Measurements from ENCODE around the gene NEK7. TPM values are rescaled to one million over a fixed set of nuclear protein-coding genes. Genes with fewer than 3 reads are reported as not detected.

NEK7 gene
- total RNA-seq, 2 experiments from 2014 or later, result 14.9 to 25.6 TPM

DNA sequence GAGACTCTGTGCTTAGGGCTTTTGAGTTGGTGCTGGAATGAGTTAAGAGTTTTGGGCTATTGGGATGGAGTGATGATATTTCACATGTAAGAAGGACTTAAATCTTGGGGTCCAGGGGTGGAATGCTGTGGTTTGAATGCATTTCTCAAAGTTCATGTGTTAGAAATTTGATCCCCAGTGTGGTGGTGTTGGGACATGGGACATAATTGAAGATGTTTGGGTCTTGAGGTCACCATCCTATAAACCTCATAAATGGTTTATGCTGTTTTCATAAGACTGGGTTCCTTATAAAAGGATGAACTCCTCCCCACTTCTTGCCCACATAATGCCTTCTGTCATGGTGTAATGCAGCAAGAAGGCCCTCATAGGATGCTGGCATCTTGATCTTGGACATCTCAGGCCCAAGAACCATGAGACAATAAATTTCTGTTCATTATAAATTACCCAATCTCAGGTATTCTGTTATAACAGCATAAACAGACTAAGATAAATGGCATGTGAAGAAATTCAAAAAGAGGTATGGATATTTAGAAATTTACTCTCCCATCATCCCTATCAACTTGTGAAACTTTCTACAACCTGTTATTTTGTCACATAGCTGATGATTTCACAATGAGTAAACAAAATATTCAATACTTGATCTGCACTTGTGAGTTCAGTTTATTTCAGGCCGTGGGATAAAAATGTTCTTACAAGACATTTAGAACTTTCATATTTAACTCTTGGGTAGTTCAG is 48.0 kb upstream of the NEK7 start:
- POLR2A ChIA-PET, result no interaction called here
- CTCF ChIA-PET (ENCODE audit: unreplicated experiment), result no interaction called here

DNA sequence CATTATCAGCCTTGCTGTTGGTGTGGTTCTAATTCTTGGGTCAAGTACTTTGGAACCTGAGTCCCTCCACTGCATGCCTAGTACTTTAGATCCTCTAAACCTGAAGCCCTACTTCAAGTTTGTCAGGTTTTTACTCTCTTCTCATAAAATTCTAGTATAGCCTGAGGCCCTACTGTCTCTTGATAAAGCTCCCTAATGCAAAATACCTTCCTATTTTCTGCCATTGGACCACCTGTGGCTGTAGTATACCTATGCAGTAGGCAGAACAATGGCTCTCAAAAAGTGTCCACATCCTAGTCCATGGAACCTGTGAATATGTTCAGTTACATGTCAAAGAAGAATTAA is 47.5 kb upstream of the NEK7 start:
- no peak overlapping the region for H3K27ac ChIP-seq (ENCODE audit: low read depth, low read length, poor library complexity, severe bottlenecking)
- no peak overlapping the region for H3K4me3 ChIP-seq (ENCODE audit: low read depth, low read length, poor library complexity, severe bottlenecking)
- H4K20me1 ChIP-seq (ENCODE audit: insufficient read depth, low read length), result no peaks in the 10 kb centered on the region
- H3K79me2 ChIP-seq (ENCODE audit: insufficient read depth, low read depth, low read length), result no peaks in the 10 kb centered on the region
- no peaks in the 10 kb centered on the region for H3K4me1 ChIP-seq (ENCODE audit: insufficient read depth, low read length, poor library complexity, severe bottlenecking)
- no peaks in the 10 kb centered on the region for H3K9me3 ChIP-seq (ENCODE audit: low read length)
- TF ChIP-seq, protein P1, sequence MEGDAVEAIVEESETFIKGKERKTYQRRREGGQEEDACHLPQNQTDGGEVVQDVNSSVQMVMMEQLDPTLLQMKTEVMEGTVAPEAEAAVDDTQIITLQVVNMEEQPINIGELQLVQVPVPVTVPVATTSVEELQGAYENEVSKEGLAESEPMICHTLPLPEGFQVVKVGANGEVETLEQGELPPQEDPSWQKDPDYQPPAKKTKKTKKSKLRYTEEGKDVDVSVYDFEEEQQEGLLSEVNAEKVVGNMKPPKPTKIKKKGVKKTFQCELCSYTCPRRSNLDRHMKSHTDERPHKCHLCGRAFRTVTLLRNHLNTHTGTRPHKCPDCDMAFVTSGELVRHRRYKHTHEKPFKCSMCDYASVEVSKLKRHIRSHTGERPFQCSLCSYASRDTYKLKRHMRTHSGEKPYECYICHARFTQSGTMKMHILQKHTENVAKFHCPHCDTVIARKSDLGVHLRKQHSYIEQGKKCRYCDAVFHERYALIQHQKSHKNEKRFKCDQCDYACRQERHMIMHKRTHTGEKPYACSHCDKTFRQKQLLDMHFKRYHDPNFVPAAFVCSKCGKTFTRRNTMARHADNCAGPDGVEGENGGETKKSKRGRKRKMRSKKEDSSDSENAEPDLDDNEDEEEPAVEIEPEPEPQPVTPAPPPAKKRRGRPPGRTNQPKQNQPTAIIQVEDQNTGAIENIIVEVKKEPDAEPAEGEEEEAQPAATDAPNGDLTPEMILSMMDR (conservative IDR thresholded peaks at IDR 0.05; ENCODE audit: low read length), result no peak
- no peak for TF ChIP-seq EZH2phosphoT487 (IDR thresholded peaks at IDR 0.05; ENCODE audit: borderline replicate concordance, low read depth, low read length)
- H3K36me3 ChIP-seq (ENCODE audit: insufficient read depth, low read length), result no peaks in the 10 kb centered on the region
- BruUV-seq (replicated peaks), result no TSS peak
- no peak overlapping the region for H2AFZ ChIP-seq (ENCODE audit: low read length)
- intact Hi-C loops (cut with micrococcal nuclease; ENCODE audit: unreplicated experiment), result no loop called here
- POLR2A ChIA-PET, result no interaction called here
- no peak for DNase-seq (ENCODE audit: low spot score)
- CTCF ChIA-PET (ENCODE audit: unreplicated experiment), result no interaction called here
- no peaks in the 10 kb centered on the region for H3K9me2 ChIP-seq (ENCODE audit: insufficient read depth, low read length)
- H3K4me2 ChIP-seq (ENCODE audit: low read length), result no peak overlapping the region

More for the DNA sequence above, 48.0 kb upstream of the NEK7 start:
- H3K4me1 ChIP-seq (ENCODE audit: insufficient read depth, low read length, poor library complexity, severe bottlenecking), result no peaks in the 10 kb centered on the region
- no peak overlapping the region for H3K4me3 ChIP-seq (ENCODE audit: low read depth, low read length, poor library complexity, severe bottlenecking)
- no peak overlapping the region for H2AFZ ChIP-seq (ENCODE audit: low read length)
- H3K9me2 ChIP-seq (ENCODE audit: insufficient read depth, low read length), result no peaks in the 10 kb centered on the region
- no peaks in the 10 kb centered on the region for H3K79me2 ChIP-seq (ENCODE audit: insufficient read depth, low read depth, low read length)
- no peaks in the 10 kb centered on the region for H3K36me3 ChIP-seq (ENCODE audit: insufficient read depth, low read length)
- H4K20me1 ChIP-seq (ENCODE audit: insufficient read depth, low read length), result no peaks in the 10 kb centered on the region
- H3K27ac ChIP-seq (ENCODE audit: low read depth, low read length, poor library complexity, severe bottlenecking), result no peak overlapping the region
- no peak for DNase-seq (ENCODE audit: low spot score)
- H3K4me2 ChIP-seq (ENCODE audit: low read length), result no peak overlapping the region
- BruUV-seq (replicated peaks), result no TSS peak
- no peaks in the 10 kb centered on the region for H3K9me3 ChIP-seq (ENCODE audit: low read length)
- TF ChIP-seq, protein P1 (conservative IDR thresholded peaks at IDR 0.05; ENCODE audit: low read length), result no peak
- no peak for TF ChIP-seq EZH2phosphoT487 (IDR thresholded peaks at IDR 0.05; ENCODE audit: borderline replicate concordance, low read depth, low read length)
- intact Hi-C loops (cut with micrococcal nuclease; ENCODE audit: unreplicated experiment), result no loop called here

DNA sequence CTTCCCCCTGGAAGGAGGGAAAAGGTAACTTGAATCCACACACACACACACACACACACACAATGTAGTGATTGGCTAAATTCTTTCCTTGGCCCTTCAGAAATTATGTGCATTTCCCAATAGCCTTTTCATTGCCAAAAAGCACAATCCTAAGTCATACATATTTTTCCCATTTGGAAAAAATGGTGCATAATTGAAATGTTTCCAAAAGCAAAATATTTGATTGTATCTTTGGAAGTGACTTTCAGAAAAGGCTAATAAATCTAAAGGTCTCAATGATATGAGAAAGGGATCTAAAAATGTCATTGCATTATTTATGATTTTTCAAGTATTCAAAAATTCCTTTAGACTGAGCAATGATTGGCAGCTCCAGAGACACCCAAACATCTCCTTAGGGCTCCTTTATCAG is 43.5 kb upstream of the NEK7 start:
- ChIA-PET POLR2A (interaction anchor here (0.6 to 1.0 kb wide), 3 partner anchors 11 to 238 kb away, joined by 3 to 12 read pairs (median 7); no protein-coding TSS in a partner anchor), CTCF (ENCODE audit: unreplicated experiment) (no interaction called here)
- no peaks in the 10 kb centered on the region for H4K20me1 ChIP-seq (ENCODE audit: insufficient read depth, low read length)
- no peak overlapping the region for H3K4me2 ChIP-seq (ENCODE audit: low read length)
- no peaks in the 10 kb centered on the region for H3K9me2 ChIP-seq (ENCODE audit: insufficient read depth, low read length)
- H3K36me3 ChIP-seq (ENCODE audit: insufficient read depth, low read length), result no peaks in the 10 kb centered on the region
- H3K79me2 ChIP-seq (ENCODE audit: insufficient read depth, low read depth, low read length), result no peaks in the 10 kb centered on the region
- H3K9me3 ChIP-seq (ENCODE audit: low read length), result no peaks in the 10 kb centered on the region
- no peak overlapping the region for H3K27ac ChIP-seq (ENCODE audit: low read depth, low read length, poor library complexity, severe bottlenecking)
- BruUV-seq (replicated peaks), result no TSS peak
- TF ChIP-seq EZH2phosphoT487 (IDR thresholded peaks at IDR 0.05; ENCODE audit: borderline replicate concordance, low read depth, low read length), result no peak
- TF ChIP-seq, protein P1 (conservative IDR thresholded peaks at IDR 0.05; ENCODE audit: low read length), result no peak
- no peak overlapping the region for H3K4me3 ChIP-seq (ENCODE audit: low read depth, low read length, poor library complexity, severe bottlenecking)
- intact Hi-C loops (cut with micrococcal nuclease; ENCODE audit: unreplicated experiment), result no loop called here
- no peak for DNase-seq (ENCODE audit: low spot score)
- no peaks in the 10 kb centered on the region for H3K4me1 ChIP-seq (ENCODE audit: insufficient read depth, low read length, poor library complexity, severe bottlenecking)
- no peak overlapping the region for H2AFZ ChIP-seq (ENCODE audit: low read length)

All from OCI-LY7 (cell line).